Measurements from ENCODE around the gene ITPK1. TPM values are rescaled to one million over a fixed set of nuclear protein-coding genes. Genes with fewer than 3 reads are reported as not detected.

ITPK1 gene
- total and polyA plus RNA-seq, 2 donors (not counting 3 experiments of a cell fraction or from before 2014, with no cell fraction given) = 39.6 to 51.8 TPM

GRCh38 chr14:93017898-93018297 lies 97.8 kb downstream of the ITPK1 start:
- no TSS peak for BruUV-seq (replicated peaks)
- Histone ChIP-seq H3K79me2 (ENCODE audit: control insufficient read depth, insufficient read depth, low read length) (no peaks in the 10 kb centered on the region), H3K9me3 (replicated peaks; ENCODE audit: control insufficient read depth, insufficient read depth, low read length) (no peaks in the 10 kb centered on the region), H3K9me1 (replicated peaks; ENCODE audit: control insufficient read depth, extremely low read depth, insufficient read depth, low read length) (no peaks in the 10 kb centered on the region), H3K27ac (ENCODE audit: insufficient read depth, low read depth, low read length) (no peak overlapping the region), H4K20me1 (replicated peaks; ENCODE audit: control insufficient read depth, extremely low read depth, insufficient read depth, low read length) (no peaks in the 10 kb centered on the region), H2AFZ (ENCODE audit: low read depth, low read length) (no peak overlapping the region), H3K9ac (replicated peaks; ENCODE audit: extremely low read depth, insufficient read depth, low read length) (no peak overlapping the region), H3K4me2 (ENCODE audit: insufficient read depth, low read length) (no peak overlapping the region), H3K4me1 (ENCODE audit: control insufficient read depth, extremely low read depth, insufficient read depth, low read length) (no peaks in the 10 kb centered on the region), H3K27me3 (ENCODE audit: control insufficient read depth in 2 of 2, insufficient read depth in 2 of 2, low read length in 2 of 2) (no peaks in the 10 kb centered on the region), H3K36me3 (ENCODE audit: control insufficient read depth in 2 of 2, extremely low read depth in 1 of 2, insufficient read depth in 2 of 2, low read length in 2 of 2) (no peaks in the 10 kb centered on the region), H3K4me3 (replicated peaks in 1 of 3; ENCODE audit: insufficient read depth in 1 of 3, low read depth in 1 of 3, low read length in 3 of 3) (no peak overlapping the region)
- intact Hi-C loops (cut with micrococcal nuclease) (no loop called here), dilution Hi-C loops (cut with MboI; ENCODE audit: extremely low pct_ligation_motif_present, low sequenced_read_pairs) (no loop called here)
- TF ChIP-seq CTCF (IDR thresholded peaks at IDR 0.05; ENCODE audit: extremely low read depth in 1 of 2, insufficient read depth in 1 of 2, low read depth in 1 of 2, low read length in 2 of 2) (no peak), EZH2 (IDR thresholded peaks at IDR 0.05; ENCODE audit: borderline replicate concordance, low read depth, low read length, severe bottlenecking) (no peak)
- TF ChIP-seq, protein P1, sequence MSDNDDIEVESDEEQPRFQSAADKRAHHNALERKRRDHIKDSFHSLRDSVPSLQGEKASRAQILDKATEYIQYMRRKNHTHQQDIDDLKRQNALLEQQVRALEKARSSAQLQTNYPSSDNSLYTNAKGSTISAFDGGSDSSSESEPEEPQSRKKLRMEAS (IDR thresholded peaks at IDR 0.05; ENCODE audit: insufficient read depth, insufficient read length) = no peak
- ChIA-PET CTCF (interaction anchor here (1.6 kb wide), 1 partner anchor 95 kb away, joined by 5 read pairs; no protein-coding TSS in a partner anchor), POLR2A (no interaction called here)
- no peak for DNase-seq (ENCODE audit: low read depth, low spot score)
- no peak for FAIRE-seq

DNA sequence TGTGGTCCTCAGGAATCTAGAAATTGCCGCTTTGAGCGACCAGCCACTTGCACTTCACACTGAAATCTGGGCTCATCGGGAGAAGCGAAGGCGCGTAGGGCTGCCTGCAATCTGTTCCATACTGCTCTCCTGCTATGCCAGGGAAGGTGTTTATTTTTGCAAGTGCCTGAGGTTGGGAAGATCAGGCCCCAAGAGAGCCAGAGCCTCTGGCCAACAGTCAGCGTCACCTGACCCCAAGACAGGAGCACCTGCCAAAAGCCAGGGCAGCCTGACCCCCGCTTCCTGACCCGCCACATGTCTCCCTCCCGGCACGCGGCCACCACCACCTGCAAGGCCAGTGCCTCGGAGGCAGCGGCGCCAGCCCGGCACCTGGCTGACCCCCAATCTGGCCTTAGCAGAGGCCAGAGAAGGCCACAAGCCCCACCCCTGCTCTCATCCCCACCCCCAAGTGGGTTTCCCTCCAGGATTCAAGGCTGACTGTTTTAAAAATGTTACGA lies 98.4 kb downstream of the ITPK1 start:
- intact Hi-C loops (cut with micrococcal nuclease) = no loop called here
- no peaks in the 10 kb centered on the region for H3K79me2 ChIP-seq (ENCODE audit: control insufficient read depth, insufficient read depth, low read length)
- H3K9ac ChIP-seq (replicated peaks; ENCODE audit: extremely low read depth, insufficient read depth, low read length) = no peak overlapping the region
- no peaks in the 10 kb centered on the region for H3K27me3 ChIP-seq (ENCODE audit: control insufficient read depth in 2 of 2, insufficient read depth in 2 of 2, low read length in 2 of 2)
- dilution Hi-C loops (cut with MboI; ENCODE audit: extremely low pct_ligation_motif_present, low sequenced_read_pairs) = no loop called here
- no peak overlapping the region for H2AFZ ChIP-seq (ENCODE audit: low read depth, low read length)
- ChIA-PET POLR2A (no interaction called here), CTCF (interaction anchor here (1.6 kb wide), 1 partner anchor 96 kb away, joined by 5 read pairs; no protein-coding TSS in a partner anchor)
- no peak overlapping the region for H3K27ac ChIP-seq (ENCODE audit: insufficient read depth, low read depth, low read length)
- no peak overlapping the region for H3K4me3 ChIP-seq (replicated peaks in 1 of 3; ENCODE audit: insufficient read depth in 1 of 3, low read depth in 1 of 3, low read length in 3 of 3)
- no TSS peak for BruUV-seq (replicated peaks)
- H3K4me1 ChIP-seq (ENCODE audit: control insufficient read depth, extremely low read depth, insufficient read depth, low read length) = no peaks in the 10 kb centered on the region
- DNase-seq (ENCODE audit: low read depth, low spot score) = no peak
- no peaks in the 10 kb centered on the region for H3K9me3 ChIP-seq (replicated peaks; ENCODE audit: control insufficient read depth, insufficient read depth, low read length)
- no peaks in the 10 kb centered on the region for H4K20me1 ChIP-seq (replicated peaks; ENCODE audit: control insufficient read depth, extremely low read depth, insufficient read depth, low read length)
- no peaks in the 10 kb centered on the region for H3K36me3 ChIP-seq (ENCODE audit: control insufficient read depth in 2 of 2, extremely low read depth in 1 of 2, insufficient read depth in 2 of 2, low read length in 2 of 2)
- H3K9me1 ChIP-seq (replicated peaks; ENCODE audit: control insufficient read depth, extremely low read depth, insufficient read depth, low read length) = no peaks in the 10 kb centered on the region
- no peak overlapping the region for H3K4me2 ChIP-seq (ENCODE audit: insufficient read depth, low read length)
- no peak for TF ChIP-seq JUN (IDR thresholded peaks at IDR 0.05; ENCODE audit: borderline replicate concordance, insufficient read depth, insufficient read length, low read depth)
- no peak for TF ChIP-seq MYC (IDR thresholded peaks at IDR 0.05; ENCODE audit: low read depth, low read length)
- TF ChIP-seq CTCF (IDR thresholded peaks at IDR 0.05; ENCODE audit: extremely low read depth in 1 of 2, insufficient read depth in 1 of 2, low read depth in 1 of 2, low read length in 2 of 2) = no peak
- TF ChIP-seq POLR2A (IDR thresholded peaks at IDR 0.05; ENCODE audit: low read depth, low read length) = no peak
- TF ChIP-seq POLR2AphosphoS5 (IDR thresholded peaks at IDR 0.05; ENCODE audit: insufficient read depth, low read depth, low read length) = no peak
- TF ChIP-seq EZH2 (IDR thresholded peaks at IDR 0.05; ENCODE audit: borderline replicate concordance, low read depth, low read length, severe bottlenecking) = no peak
- no peak for TF ChIP-seq GATA2 (IDR thresholded peaks at IDR 0.05; ENCODE audit: insufficient read depth, insufficient read length, low read depth, low read length)
- TF ChIP-seq FOS (IDR thresholded peaks at IDR 0.05; ENCODE audit: borderline replicate concordance, insufficient read depth, low read length) = no peak
- FAIRE-seq = no peak
